ENCODE results near the gene FDXACB1.
"Not testable (repeated sequence)": the region's sequence is repeated elsewhere in the genome, so short reads cannot be mapped to it uniquely, and the experiment has no call there.

FDXACB1 gene

GRCh38 chr11:111908639-111909305, 29.8 kb upstream of the FDXACB1 start:
- DNase-seq (ENCODE audit: low read depth) = no peak

- no peak for DNase-seq (ENCODE audit: low read depth)
Measured at GRCh38 chr11:111906680-111907079, 27.7 kb upstream of the FDXACB1 start.

DNA sequence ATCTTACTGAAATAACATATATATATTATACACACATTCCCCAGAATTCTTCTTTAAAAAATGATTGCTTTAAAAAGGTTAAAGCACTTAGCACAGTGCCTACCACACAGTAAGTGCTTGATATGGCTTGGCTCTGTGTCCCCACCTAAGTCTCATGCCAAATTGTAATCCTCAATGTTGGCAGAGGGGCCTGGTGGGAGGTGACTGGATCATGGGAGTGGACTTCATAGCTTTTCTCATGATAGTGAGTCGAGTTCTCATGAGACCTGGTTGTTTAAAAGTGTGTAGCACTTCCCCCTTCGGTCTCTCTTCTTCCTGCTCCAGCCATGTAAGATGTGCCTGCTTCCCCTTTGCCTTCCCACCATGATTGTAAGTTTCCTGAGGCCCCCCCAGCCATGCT, 26.4 kb upstream of the FDXACB1 start:
- no peak for DNase-seq (ENCODE audit: low read depth)

DNA sequence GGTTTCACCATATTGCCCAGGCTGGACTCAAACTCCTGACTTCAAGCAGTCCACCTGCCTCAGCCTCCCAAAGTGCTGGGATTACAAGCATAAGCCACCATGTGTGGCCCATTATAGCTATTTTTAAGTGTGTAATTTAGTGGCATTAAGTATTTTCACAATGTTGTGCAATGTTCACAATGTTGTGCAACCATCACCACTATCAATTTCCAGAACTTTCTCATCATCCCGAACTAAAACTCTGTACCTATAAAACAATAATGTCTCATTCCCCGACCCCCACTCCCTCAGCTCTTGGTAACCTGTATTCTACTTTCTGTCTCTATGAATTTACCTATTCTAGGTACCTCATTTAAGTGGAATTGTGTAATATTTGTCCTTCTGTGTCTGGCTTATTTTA, 7.9 kb upstream of the FDXACB1 start:
- no peak for DNase-seq (ENCODE audit: low read depth)

DNA sequence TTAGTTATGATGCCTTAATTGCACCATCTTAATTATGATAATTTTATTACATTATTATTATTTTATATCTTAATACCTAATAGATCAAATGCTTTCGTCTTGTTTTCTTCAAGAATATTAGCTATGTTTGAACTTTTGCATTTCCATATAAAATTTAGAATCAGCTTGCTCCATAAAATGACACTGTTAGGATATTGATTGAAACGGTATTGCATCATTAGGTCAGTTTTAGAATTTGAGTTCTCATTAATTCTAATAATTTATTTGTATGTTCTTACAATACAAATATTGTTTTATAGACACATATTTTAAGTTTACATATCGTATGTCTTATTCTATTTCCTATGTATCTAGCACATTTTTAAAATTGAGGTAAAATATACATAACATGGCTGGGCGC, 7.1 kb upstream of the FDXACB1 start:
- DNase-seq (ENCODE audit: low read depth) = no peak

DNA sequence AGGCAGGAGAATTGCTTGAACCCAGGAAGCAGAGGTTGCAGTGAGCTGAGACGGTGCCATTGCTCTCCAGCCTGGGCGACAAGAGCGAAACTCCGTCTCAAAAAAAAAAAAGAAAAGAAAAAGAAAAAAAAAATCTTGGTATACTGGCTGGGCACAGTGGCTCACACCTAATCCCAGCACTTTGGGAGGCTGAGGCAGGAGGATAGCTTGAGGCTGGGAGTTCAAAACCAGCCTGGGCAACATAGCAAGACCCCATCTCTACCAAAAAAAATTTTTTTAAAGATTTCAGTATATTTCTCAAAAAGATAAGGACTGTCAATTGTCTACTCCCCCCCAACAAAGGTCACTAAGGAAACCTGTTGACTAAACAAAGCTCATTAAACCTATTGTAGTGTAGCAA, 6.1 kb upstream of the FDXACB1 start:
- not testable (repeated sequence) for DNase-seq (ENCODE audit: low read depth)

DNA sequence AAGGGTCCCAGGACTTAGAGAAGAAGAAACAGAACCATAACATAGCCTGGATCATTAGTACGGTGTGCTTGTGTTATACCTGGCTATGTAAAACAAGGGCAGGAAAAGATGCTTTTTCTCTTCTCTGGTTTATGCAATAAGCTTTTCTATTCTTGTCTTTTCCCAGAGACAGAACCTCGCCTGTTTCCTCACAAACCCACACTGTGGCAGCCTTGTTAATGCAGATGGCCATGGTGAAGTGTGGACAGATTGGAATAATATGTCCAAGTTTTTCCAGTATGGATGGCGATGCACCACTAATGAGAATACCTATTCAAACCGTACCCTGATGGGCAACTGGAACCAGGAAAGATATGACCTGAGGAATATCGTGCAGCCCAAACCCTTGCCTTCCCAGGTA, 3.2 kb upstream of the FDXACB1 start:
- no peak for DNase-seq (ENCODE audit: low read depth)

DNA sequence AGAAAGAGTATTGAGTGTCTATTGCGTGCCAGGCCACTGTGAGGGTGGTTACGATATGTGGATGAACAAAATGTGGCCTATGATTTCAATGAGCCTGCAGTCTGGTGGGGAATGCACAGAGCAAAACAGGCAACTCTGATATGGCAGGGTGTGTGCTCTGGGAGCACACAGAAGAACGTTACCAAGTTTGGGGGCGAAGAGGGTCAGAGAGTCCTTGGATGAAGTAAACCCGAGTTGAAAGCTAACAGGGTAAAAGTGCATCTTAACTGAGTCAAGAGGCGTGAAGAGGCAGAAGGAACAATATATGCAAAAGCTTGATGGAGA, 634 bp upstream of the FDXACB1 start:
- no peak for DNase-seq (ENCODE audit: low read depth)

DNA sequence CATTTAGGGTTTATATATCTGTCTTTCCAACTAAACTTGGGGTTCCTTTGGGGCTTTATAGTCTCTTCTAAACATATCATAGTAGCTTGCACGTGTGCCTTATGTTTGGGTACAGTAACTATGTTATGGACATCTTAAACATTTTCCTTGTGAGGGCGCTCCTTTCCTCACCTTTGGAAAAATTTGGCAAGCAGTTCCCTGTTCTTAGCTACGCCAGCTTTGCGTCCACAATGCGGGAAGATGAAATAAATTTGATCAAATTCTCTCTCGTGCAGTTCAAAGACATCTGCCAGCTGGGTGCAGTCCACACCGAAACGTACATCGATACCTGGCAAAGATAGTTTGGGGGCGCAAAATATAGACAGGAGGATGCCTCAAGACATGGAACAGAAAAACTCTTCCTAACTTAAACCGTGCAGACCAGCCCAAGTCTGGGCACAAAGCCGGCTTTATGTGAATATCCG, 548 bp downstream of the FDXACB1 start:
- DNase-seq (ENCODE audit: low read depth) = no peak

DNA sequence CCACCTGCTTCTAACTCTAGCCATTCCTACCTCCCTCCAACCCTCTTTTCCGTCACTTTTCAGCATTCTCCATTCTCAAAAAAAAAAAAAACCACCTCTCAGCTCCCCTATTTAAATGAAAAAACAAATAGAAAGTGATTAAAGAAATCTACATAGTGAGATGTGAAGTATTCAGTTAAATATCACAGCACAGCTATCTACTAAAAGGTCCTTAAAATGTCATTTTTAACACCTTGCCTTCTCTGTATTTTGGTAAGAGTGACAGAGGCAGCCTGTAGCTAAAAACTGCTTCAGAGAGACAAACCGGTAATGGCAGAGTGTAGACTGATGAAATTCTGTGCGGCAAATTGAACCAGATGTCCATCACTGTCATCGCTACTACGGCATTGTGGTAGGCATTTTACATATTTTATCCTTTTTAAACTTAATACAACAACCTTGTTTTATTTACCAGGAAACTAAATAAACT, 7.2 kb downstream of the FDXACB1 start:
- DNase-seq (ENCODE audit: low read depth) = no peak

GRCh38 chr11:111870886-111871692, 7.9 kb downstream of the FDXACB1 start, which contains the start of gene ALG9:
TSS of gene ALG9 (minus strand) at chr11:111871581. CDS start at chr11:111871482, 99 bp downstream.
- DNase-seq (ENCODE audit: low read depth) = peak; percentile 83

GRCh38 chr11:111870522-111870885, 8.5 kb downstream of the FDXACB1 start:
- no peak for DNase-seq (ENCODE audit: low read depth)

DNA sequence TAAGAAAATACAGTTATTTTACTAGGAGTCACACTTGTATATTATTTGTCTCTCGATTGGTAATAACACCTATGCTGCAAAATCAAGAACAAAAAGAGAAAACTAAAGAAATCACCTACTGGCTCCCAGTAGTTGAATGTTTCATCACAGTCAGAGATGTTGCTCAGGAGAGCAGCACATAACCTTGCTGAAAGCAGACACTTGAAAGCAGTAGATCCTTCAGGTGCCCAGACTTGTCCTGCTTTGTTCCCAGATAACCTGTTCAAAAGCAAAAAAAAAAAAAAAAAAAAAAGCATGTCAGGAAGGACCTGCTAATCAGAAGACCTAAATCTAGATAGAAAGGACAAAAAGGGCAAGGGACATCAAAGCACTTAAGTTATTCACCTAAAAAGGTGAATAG, 8.9 kb downstream of the FDXACB1 start:
- DNase-seq (ENCODE audit: low read depth) = no peak

- DNase-seq (ENCODE audit: low read depth) = no peak
Measured at GRCh38 chr11:111860257-111860656, 18.7 kb downstream of the FDXACB1 start.

- no peak for DNase-seq (ENCODE audit: low read depth)
Measured at GRCh38 chr11:111855506-111855905, 23.5 kb downstream of the FDXACB1 start.

- no peak for DNase-seq (ENCODE audit: low read depth)
Measured at GRCh38 chr11:111852103-111852502, 26.9 kb downstream of the FDXACB1 start.

DNA sequence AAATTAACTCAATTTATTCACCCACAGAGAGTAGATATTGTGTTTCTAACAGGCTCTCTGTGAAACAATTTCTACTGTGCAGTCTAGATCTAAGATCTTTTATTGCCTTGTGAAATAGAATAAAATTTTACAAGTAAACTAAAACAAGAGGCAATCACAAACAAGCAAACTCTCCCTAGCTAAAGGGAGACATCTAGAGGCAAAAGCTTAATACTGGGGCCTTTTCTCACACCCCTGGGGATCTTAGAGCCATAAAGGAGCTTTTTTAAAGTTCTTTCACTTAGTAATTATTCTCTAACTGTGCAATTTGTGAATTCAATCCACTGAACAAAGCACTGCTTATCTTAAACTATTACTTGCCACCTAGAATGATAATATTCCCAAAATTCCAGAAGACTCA, 27.3 kb downstream of the FDXACB1 start:
- DNase-seq (ENCODE audit: low read depth) = no peak

DNA sequence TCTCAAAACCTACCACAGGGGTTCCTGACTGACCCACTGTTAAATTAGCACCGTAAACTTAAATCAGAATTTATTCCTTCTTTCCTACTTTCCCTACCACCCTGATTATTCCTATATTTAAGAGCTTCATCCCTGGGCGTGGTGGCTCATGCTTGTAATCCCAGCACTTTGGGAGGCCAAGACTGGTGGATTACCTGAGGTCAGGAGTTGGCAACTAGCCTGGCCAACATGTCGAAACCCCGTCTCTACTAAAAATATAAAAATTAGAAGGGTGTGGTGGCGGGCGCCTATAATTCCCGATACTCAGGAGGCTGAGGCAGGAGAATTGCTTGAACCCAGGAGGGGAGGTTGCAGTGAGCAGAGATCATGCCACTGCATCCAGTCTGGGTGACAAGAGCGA, 27.9 kb downstream of the FDXACB1 start:
- no peak for DNase-seq (ENCODE audit: low read depth)

- DNase-seq (ENCODE audit: low read depth) = no peak
Measured at GRCh38 chr11:111849631-111850030, 29.3 kb downstream of the FDXACB1 start.

DNA sequence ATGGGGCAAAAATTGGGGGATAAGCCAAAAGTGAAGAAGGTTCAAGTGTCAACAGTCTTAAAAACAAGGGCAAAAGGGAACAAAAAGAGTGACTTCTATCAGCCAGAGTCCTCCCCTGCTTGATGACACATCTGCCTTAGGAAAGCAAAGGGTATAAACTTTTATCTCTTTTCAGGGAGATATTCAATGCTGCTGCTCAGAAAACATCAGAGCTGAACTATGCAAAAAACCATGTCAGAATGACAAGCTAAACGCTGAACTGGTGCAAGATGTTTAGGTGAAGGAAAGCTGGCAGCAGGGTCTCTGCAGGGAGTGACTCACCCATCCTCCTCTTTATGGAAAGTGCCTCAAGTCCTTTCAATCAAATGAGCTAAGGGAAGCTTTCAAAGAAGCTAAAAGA, 32.3 kb downstream of the FDXACB1 start:
- DNase-seq (ENCODE audit: low read depth) = no peak

- no peak for DNase-seq (ENCODE audit: low read depth)
Measured at GRCh38 chr11:111846063-111846462, 32.9 kb downstream of the FDXACB1 start.

- DNase-seq (ENCODE audit: low read depth) = no peak
Measured at GRCh38 chr11:111845276-111846028, 33.5 kb downstream of the FDXACB1 start.

DNA sequence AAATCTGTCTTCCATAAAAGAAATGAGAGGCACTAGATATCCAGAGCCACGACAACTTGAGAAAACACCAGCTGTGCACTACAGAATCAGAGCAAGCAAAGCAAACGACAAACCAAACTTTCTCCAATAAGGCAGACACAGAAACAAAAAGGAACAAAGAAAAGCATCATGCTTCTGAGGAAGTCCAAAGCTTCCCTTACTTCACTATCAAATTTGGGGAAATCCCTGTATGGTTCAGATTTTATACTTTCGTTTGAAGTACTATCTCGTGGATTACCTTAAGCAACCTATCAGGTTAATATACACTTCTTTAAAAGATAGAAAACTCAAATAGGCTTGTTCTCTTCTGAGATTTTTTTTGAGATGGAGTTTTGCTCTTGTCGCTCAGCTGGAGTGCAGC, 35.3 kb downstream of the FDXACB1 start:
- no peak for DNase-seq (ENCODE audit: low read depth)
